ENCODE results near the gene BCR.
"Not testable (repeated sequence)": the region's sequence is repeated elsewhere in the genome, so short reads cannot be mapped to it uniquely, and the experiment has no call there.

The BCR gene

DNA sequence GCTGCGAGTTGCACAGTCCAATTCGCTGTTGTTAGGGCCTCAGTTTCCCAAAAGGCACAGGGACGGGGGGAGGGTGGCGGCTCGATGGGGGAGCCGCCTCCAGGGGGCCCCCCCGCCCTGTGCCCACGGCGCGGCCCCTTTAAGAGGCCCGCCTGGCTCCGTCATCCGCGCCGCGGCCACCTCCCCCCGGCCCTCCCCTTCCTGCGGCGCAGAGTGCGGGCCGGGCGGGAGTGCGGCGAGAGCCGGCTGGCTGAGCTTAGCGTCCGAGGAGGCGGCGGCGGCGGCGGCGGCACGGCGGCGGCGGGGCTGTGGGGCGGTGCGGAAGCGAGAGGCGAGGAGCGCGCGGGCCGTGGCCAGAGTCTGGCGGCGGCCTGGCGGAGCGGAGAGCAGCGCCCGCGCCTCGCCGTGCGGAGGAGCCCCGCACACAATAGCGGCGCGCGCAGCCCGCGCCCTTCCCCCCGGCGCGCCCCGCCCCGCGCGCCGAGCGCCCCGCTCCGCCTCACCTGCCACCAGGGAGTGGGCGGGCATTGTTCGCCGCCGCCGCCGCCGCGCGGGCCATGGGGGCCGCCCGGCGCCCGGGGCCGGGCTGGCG lies at the start of gene BCR:
Gene BCR (plus strand): TSS at position 209 of the 592 bp plus-strand sequence. CDS start 452 bp downstream, outside the sequence.
- TF ChIP-seq, protein P1, sequence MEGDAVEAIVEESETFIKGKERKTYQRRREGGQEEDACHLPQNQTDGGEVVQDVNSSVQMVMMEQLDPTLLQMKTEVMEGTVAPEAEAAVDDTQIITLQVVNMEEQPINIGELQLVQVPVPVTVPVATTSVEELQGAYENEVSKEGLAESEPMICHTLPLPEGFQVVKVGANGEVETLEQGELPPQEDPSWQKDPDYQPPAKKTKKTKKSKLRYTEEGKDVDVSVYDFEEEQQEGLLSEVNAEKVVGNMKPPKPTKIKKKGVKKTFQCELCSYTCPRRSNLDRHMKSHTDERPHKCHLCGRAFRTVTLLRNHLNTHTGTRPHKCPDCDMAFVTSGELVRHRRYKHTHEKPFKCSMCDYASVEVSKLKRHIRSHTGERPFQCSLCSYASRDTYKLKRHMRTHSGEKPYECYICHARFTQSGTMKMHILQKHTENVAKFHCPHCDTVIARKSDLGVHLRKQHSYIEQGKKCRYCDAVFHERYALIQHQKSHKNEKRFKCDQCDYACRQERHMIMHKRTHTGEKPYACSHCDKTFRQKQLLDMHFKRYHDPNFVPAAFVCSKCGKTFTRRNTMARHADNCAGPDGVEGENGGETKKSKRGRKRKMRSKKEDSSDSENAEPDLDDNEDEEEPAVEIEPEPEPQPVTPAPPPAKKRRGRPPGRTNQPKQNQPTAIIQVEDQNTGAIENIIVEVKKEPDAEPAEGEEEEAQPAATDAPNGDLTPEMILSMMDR (IDR thresholded peaks at IDR 0.05; ENCODE audit: control insufficient read depth, insufficient read depth, low read depth, low read length, missing control alignments), result peak; percentile 10
- DNase-seq (ENCODE audit: low read depth), result peak; percentile 10

DNA sequence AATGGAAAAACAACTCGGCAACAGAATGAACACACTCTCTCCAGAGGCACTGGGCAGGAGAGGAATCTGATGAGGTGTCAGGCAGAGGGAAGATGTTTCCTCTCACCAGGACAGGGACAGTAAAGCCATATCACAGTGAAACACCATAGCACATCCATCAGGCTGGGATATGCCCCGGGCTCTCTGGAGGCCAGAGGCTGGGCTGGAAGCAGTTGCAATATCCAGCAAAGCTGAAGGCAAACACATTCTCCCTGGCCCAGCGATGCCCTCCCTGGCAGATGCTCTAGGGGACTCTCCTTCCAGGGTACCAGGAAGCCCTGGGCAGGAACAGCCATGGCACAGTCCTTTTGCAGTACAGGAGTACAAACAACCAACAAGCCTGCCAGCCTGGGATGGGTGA lies 49.6 kb upstream of the BCR start:
- TF ChIP-seq, protein P1 (IDR thresholded peaks at IDR 0.05; ENCODE audit: control insufficient read depth, insufficient read depth, low read depth, low read length, missing control alignments), result no peak
- no peak overlapping the region for H3K4me3 ChIP-seq (ENCODE audit: control insufficient read depth, low read depth, low read length)
- DNase-seq (ENCODE audit: low read depth), result no peak

More for the DNA sequence above, at the start of gene BCR:
- H3K4me3 ChIP-seq (ENCODE audit: control insufficient read depth, low read depth, low read length), result peak within 1 kb of the TSS; percentile 60

DNA sequence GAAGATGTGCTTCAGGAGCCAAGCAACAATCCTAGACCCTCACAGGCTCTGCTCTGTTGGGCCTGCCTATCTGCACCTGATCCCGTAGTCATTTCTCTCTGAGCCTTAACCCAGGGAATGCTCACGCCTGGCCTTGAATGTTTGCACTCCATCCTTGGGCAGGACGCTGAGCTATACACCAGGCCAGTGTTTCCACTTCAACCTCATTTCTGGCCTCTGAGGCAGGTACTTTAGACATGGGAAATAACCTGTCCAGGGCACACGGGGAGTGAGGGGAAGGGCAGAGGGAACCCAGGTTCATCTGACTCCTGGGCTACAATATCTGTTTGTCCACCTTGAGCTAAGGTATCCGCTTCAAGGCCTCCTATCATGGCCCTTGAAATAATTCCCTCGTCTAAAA lies 48.4 kb upstream of the BCR start:
- DNase-seq (ENCODE audit: low read depth), result no peak
- TF ChIP-seq, protein P1 (IDR thresholded peaks at IDR 0.05; ENCODE audit: control insufficient read depth, insufficient read depth, low read depth, low read length, missing control alignments), result no peak

DNA sequence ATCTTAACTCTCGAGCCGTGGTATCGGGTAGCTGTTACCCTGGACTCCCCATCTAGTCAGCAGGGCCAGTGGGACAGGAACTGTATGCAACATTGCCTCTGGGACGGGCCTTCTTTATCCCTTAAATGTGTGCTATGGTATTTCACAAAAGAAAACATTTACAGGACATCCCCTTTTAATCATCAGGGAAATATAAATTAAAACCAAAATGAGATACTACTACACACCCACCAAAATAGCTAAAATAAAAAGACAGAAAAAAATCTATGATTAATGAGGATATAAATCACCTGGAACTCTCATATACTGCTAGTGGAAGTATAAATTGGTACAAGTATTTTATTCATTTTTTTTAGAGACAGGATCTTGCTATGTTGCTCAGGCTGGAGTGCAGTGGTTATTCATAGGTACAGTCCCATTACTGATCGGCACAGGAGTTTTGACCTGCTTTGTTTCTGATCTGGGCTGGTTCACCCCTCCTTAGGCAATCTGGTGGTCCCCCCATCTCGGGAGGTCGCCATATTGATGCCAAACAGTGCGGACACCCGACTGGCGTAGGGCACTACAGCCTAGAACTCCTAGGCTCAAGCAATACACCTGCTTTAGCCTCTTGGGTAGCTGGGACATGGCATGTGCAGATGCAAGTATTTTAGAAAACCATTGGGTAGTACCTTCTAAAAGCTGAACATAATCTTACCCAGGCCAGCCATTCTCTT lies 47.8 kb upstream of the BCR start:
- no peak overlapping the region for H3K4me3 ChIP-seq (ENCODE audit: control insufficient read depth, low read depth, low read length)
- no peak for DNase-seq (ENCODE audit: low read depth)
- TF ChIP-seq, protein P1 (IDR thresholded peaks at IDR 0.05; ENCODE audit: control insufficient read depth, insufficient read depth, low read depth, low read length, missing control alignments), result no peak

More for the DNA sequence above, 48.4 kb upstream of the BCR start:
- no peak overlapping the region for H3K4me3 ChIP-seq (ENCODE audit: control insufficient read depth, low read depth, low read length)

DNA sequence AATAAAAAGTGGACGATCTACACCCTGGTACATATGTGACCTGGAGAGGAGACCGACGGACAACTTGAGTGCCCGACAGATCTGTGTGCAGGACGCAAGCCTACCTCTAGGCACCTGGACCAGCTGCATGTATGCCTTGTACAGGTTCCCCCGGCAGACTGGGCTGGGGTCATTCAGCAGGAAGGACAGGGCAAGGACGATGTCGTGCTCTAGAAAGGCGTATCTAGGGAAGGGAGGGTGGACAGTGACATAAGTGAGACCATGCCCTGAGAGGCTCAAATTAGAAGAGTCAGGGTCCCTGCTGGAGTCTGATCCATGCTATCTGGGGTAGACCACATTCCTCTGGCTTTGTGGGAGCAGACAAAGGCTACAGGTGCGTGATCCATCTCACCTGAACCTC lies 46.4 kb upstream of the BCR start:
- H3K4me3 ChIP-seq (ENCODE audit: control insufficient read depth, low read depth, low read length), result no peak overlapping the region
- no peak for DNase-seq (ENCODE audit: low read depth)
- TF ChIP-seq, protein P1 (IDR thresholded peaks at IDR 0.05; ENCODE audit: control insufficient read depth, insufficient read depth, low read depth, low read length, missing control alignments), result no peak

DNA sequence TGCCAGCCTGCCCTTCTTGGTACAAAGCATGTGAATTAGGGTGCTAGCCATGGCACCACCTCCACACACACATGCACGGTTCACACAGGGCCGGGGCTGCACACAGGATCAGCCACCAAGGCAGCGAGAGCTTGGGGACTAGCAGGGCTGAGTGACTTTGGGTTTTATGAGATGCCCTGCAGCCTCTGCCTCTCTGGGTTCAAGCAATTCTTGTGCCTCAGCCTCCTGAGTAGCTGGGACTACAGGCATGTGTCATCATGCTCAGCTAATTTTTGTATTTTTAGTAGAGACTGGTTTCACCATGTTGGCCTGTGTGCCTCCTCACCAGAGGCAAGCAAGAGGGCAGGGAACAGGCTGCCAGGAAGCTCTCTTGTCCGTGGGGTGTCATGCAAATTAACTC lies 43.3 kb upstream of the BCR start:
- not testable (repeated sequence) for DNase-seq (ENCODE audit: low read depth); H3K4me3 ChIP-seq (ENCODE audit: control insufficient read depth, low read depth, low read length)

DNA sequence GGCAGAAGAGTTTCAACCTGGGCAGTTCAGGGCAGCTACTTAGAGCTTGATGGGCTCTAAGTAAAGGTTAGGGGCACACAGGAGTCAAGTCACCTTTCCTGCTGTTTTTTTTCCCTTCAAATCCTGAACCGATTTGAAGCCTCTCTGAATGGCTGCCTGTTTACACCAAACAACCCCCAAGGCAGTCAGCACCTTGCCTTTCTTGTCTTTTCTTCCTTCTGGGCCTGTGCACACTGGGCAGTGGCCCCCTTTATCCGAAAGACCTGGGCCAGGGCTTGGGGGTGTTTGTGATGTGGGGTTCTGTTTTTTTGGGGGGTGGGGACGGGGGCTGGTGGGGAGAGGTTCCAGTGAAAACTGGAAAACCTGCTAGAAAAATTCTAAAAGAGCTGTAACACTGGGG lies 42.8 kb upstream of the BCR start:
- TF ChIP-seq, protein P1 (IDR thresholded peaks at IDR 0.05; ENCODE audit: control insufficient read depth, insufficient read depth, low read depth, low read length, missing control alignments), result no peak
- no peak overlapping the region for H3K4me3 ChIP-seq (ENCODE audit: control insufficient read depth, low read depth, low read length)
- no peak for DNase-seq (ENCODE audit: low read depth)

All from AG09309 (cell line).